ENCODE data around the gene PPP2R2D. TPM values are rescaled to one million over a fixed set of nuclear protein-coding genes. Genes with fewer than 3 reads are reported as not detected.
A peak's percentile ranks its signal among the peaks of the same experiment; 100 is the strongest.

The PPP2R2D gene
- total RNA-seq, 5 donors from 2014 or later (not counting 1 experiment from before 2014, with no cell fraction given), result 37.3 to 45.0 (median 43.0) TPM

DNA sequence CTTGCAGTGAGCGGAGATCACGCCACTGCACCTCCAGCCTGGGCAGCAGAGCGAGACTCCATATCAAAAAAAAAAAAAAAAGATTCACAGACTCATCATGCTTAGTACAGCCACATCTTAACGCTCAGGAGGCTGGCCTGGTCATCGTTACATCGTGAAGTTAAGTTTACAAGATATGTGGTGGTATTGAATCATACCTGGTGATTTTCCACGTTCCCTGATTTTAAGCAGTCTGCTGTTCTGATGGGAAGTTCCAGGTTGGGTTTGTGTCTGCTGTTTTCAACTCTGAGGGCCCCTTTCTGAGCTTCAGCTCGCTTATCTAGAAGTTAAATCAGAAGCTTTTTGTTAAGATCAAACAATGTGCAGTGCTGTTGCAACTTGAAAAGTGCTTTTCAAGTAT is 6.9 kb downstream of the PPP2R2D start:
- Mint-ChIP-seq H3K27me3 (no peaks in the 10 kb centered on the region), H3K9me3 (no peaks in the 10 kb centered on the region), H3K36me3 (peaks cover 31% of the 10 kb centered on the region), H3K4me1 (peaks cover 83 to 89% (median 89%) of the 10 kb centered on the region in 3 donors), H3K27ac (peak overlapping the region; percentile 96 to 97), H3K4me3 (peak overlapping the region; percentile 62 to 77 (median 68))
- peaks cover 59 to 78% of the 10 kb centered on the region in 2 experiments for H3K4me1 ChIP-seq (ENCODE audit: control insufficient read depth in 1 of 2, extremely low read depth in 1 of 2, insufficient read depth in 2 of 2, low read length in 2 of 2)
- H3K36me3 ChIP-seq (ENCODE audit: control insufficient read depth in 2 of 2, extremely low read depth in 1 of 2, insufficient read depth in 1 of 2, low read length in 1 of 2), result peaks cover 8 to 21% of the 10 kb centered on the region in 2 donors
- CTCF ChIA-PET, result interaction anchor here (1.1 to 1.3 kb wide), 2 partner anchors 22 to 64 kb away, joined by 3 to 4 read pairs; no protein-coding TSS in a partner anchor
- no peaks in the 10 kb centered on the region for H3K9me3 ChIP-seq
- peak in 4 of 35 experiments; percentile 25 to 63 (median 38) for DNase-seq
- peak; percentile 54 to 71 (median 60) for ATAC-seq (replicated peaks in 1 of 4)
- H3K27ac ChIP-seq (ENCODE audit: low read length), result peak overlapping the region; percentile 55
- POLR2A ChIA-PET, result interaction anchor here (0.6 to 0.9 kb wide), 2 partner anchors 73 to 426 kb away, joined by 3 read pairs; no protein-coding TSS in a partner anchor
- WGBS (ENCODE audit: insufficient coverage), result no CpG with 5 or more reads among the region's 8 CpGs
- H3K4me3 ChIP-seq (ENCODE audit: control insufficient read depth in 1 of 2, extremely low read depth in 1 of 2, low read length in 1 of 2), result peak overlapping the region; percentile 1 to 47
- no peaks in the 10 kb centered on the region for H3K27me3 ChIP-seq (replicated peaks in 1 of 2; ENCODE audit: control insufficient read depth in 2 of 2, extremely low read depth in 1 of 2, insufficient read depth in 2 of 2, low read length in 1 of 2)

DNA sequence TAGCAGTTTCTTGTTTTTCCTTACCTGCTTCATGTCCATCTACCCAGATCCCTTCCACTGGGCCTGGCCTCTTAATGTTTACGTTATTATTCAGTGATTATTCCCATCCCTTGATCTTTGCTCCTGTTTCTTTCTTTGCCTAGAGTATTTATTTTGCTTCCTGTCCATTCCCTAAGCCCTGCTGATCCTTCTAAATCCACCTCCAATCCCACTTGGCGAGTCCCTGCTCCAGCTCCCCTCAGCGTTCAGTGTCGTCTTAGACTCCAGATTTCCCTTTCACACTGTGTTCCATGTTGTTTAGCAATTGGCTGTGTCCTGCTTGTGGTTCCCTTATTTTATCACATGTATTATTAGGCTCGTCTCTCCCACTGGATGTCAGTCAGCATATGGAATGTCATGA is 7.3 kb downstream of the PPP2R2D start:
- Mint-ChIP-seq H3K36me3 (peaks cover 33% of the 10 kb centered on the region), H3K4me3 (peak overlapping the region; percentile 62 to 77 (median 68)), H3K27me3 (no peaks in the 10 kb centered on the region), H3K9me3 (no peaks in the 10 kb centered on the region), H3K4me1 (peaks cover 81 to 89% (median 88%) of the 10 kb centered on the region in 3 donors), H3K27ac (peak overlapping the region; percentile 96 to 97)
- DNase-seq, result no peak
- Histone ChIP-seq H3K4me1 (ENCODE audit: control insufficient read depth in 1 of 2, extremely low read depth in 1 of 2, insufficient read depth in 2 of 2, low read length in 2 of 2) (peaks cover 58 to 73% of the 10 kb centered on the region in 2 experiments), H3K4me3 (ENCODE audit: control insufficient read depth in 1 of 2, extremely low read depth in 1 of 2, low read length in 1 of 2) (peak overlapping the region in 1 of 2 donors; percentile 47), H3K36me3 (ENCODE audit: control insufficient read depth in 2 of 2, extremely low read depth in 1 of 2, insufficient read depth in 1 of 2, low read length in 1 of 2) (peaks cover 8 to 22% of the 10 kb centered on the region in 2 donors), H3K27me3 (replicated peaks in 1 of 2; ENCODE audit: control insufficient read depth in 2 of 2, extremely low read depth in 1 of 2, insufficient read depth in 2 of 2, low read length in 1 of 2) (no peaks in the 10 kb centered on the region), H3K27ac (ENCODE audit: low read length) (peak overlapping the region; percentile 55), H3K9me3 (no peaks in the 10 kb centered on the region)
- ChIA-PET CTCF (interaction anchor here (1.1 to 1.3 kb wide), 2 partner anchors 23 to 64 kb away, joined by 3 to 4 read pairs; no protein-coding TSS in a partner anchor), POLR2A (no interaction called here)
- 80% methylated on average over 3 of the region's 5 CpGs for WGBS (ENCODE audit: insufficient coverage)
- ATAC-seq (replicated peaks in 1 of 4), result no peak

DNA sequence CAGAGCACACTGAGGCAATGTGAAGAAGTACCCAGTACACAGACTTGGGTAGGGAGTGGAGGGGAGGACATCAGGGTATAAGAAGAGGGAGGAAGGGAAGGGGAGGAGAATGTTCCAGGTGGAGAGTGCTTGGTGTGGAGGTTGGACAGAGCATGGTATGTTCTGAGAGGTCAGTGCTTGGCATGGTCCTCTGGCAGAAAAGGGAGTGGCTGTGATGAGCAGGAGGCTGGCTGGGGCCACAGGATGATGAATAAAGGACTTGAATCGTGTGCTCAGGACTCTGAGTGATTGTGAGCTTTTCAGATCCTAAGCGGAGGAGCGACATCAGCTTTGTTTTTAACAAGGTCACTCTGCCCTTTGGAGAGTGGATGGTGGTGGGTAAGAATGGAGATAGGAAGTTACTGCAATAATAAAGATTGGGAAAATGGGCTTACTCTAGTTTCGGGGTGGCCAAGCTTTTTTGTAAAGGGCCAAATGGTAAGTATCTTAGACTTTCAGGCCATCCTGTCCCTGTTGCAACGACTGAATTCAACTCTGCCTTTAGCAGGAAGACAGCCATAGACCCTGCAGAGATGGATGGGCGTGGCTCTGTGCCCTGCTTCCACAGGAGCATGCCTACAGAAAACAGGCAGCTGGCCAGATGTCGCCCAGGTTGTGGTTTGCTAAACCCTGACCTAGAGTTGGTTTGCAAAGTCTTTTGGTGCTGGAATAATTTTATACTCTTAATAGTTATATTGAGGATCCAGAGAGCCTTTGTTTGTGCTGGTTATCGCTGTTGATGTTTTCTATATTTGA is 8.4 kb downstream of the PPP2R2D start:
- H3K9me3 Mint-ChIP-seq, result no peaks in the 10 kb centered on the region
- ATAC-seq (replicated peaks in 1 of 4) (peak in 1 of 4 experiments; percentile 38), DNase-seq (no peak)
- Histone ChIP-seq H3K27ac (ENCODE audit: low read length) (peak overlapping the region; percentile 55), H3K4me1 (ENCODE audit: control insufficient read depth in 1 of 2, extremely low read depth in 1 of 2, insufficient read depth in 2 of 2, low read length in 2 of 2) (peaks cover 58 to 74% of the 10 kb centered on the region in 2 experiments), H3K9me3 (no peaks in the 10 kb centered on the region), H3K36me3 (ENCODE audit: control insufficient read depth in 2 of 2, extremely low read depth in 1 of 2, insufficient read depth in 1 of 2, low read length in 1 of 2) (peaks cover 6 to 22% of the 10 kb centered on the region in 2 donors), H3K4me3 (ENCODE audit: control insufficient read depth in 1 of 2, extremely low read depth in 1 of 2, low read length in 1 of 2) (peak overlapping the region in 1 of 2 donors; percentile 47), H3K27me3 (replicated peaks in 1 of 2; ENCODE audit: control insufficient read depth in 2 of 2, extremely low read depth in 1 of 2, insufficient read depth in 2 of 2, low read length in 1 of 2) (no peaks in the 10 kb centered on the region)
- CTCF ChIA-PET, result interaction anchor here in 1 of 2 donors (1.3 kb wide), 1 partner anchor 24 kb away, joined by 4 read pairs; no protein-coding TSS in a partner anchor
- peak overlapping the region; percentile 15 to 77 (median 37) for H3K4me3 Mint-ChIP-seq
- no peaks in the 10 kb centered on the region for H3K27me3 Mint-ChIP-seq
- H3K4me1 Mint-ChIP-seq, result peaks cover 81 to 91% (median 90%) of the 10 kb centered on the region in 3 donors
- peaks cover 36% of the 10 kb centered on the region for H3K36me3 Mint-ChIP-seq
- 72% methylated on average over 6 of the region's 8 CpGs for WGBS (ENCODE audit: insufficient coverage)
- POLR2A ChIA-PET, result no interaction called here
- peak overlapping the region; percentile 96 to 97 for H3K27ac Mint-ChIP-seq

DNA sequence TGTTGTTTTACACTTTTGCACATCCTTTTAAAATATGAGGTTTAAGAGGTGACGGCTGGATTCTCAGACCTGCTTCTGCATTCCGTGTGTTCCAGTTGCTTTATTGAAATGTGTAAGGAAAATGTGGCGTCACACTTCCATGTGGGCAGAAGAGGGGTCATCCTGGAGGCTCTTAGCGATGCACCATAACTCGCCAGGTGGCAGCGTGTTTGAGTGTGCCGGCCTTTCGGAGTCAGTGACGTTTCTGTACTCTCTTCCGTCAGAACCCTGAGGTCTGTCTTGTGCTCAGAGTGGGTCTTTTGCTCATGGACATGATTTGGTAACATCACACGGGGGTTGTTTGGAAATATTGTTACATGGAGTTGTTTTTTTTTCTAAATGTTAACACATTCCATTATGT is 9.1 kb downstream of the PPP2R2D start:
- peaks cover 36% of the 10 kb centered on the region for H3K36me3 Mint-ChIP-seq

DNA sequence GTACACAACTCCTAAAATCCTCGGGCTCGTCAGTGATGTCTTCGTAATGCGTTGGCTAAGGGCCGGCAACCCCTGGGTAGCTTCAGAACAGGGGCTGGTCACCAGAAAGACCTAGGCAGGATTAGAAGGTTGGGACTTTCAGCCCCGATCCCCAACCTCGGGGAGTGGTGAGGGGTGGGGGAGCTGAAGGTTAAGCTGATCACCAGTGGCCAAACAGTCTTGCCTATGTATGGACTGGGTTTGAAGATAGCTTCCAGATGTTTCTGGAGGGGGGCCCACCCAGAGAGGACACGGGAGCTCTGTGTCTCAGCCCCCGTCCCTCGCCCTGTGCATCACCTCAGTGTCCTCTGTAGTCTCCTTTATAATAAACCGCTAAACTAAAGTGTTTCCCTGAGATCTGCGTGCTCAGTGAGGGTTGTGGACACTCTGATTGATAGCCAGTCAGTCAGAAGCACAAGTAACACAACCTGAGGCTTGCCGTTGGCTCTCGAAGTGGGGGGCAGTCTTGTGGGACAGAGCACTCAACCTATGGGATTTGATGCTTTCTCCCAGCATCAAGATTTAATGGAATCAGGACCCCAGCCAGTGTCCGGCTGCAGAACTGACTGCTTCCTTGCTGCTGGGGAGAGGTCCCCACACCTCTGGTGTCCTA is 10.0 kb downstream of the PPP2R2D start:
- Histone ChIP-seq H3K27me3 (replicated peaks in 1 of 2; ENCODE audit: control insufficient read depth in 2 of 2, extremely low read depth in 1 of 2, insufficient read depth in 2 of 2, low read length in 1 of 2) (no peaks in the 10 kb centered on the region), H3K4me1 (ENCODE audit: control insufficient read depth in 1 of 2, extremely low read depth in 1 of 2, insufficient read depth in 2 of 2, low read length in 2 of 2) (peaks cover 43 to 63% of the 10 kb centered on the region in 2 experiments), H3K36me3 (ENCODE audit: control insufficient read depth in 2 of 2, extremely low read depth in 1 of 2, insufficient read depth in 1 of 2, low read length in 1 of 2) (peaks cover 6 to 16% of the 10 kb centered on the region in 2 donors), H3K9me3 (no peaks in the 10 kb centered on the region), H3K4me3 (ENCODE audit: control insufficient read depth in 1 of 2, extremely low read depth in 1 of 2, low read length in 1 of 2) (no peak overlapping the region), H3K27ac (ENCODE audit: low read length) (no peak overlapping the region)
- H3K4me1 Mint-ChIP-seq, result peaks cover 75 to 88% (median 86%) of the 10 kb centered on the region in 3 donors
- H3K4me3 Mint-ChIP-seq, result peak overlapping the region in 1 of 3 donors; percentile 77
- CTCF ChIA-PET, result no interaction called here
- H3K27me3 Mint-ChIP-seq, result no peaks in the 10 kb centered on the region
- peaks cover 36% of the 10 kb centered on the region for H3K36me3 Mint-ChIP-seq
- no peaks in the 10 kb centered on the region for H3K9me3 Mint-ChIP-seq
- peak overlapping the region; percentile 16 to 75 for H3K27ac Mint-ChIP-seq
- POLR2A ChIA-PET, result interaction anchor here in 1 of 2 donors (0.8 kb wide), 1 partner anchor 12 kb away, joined by 8 read pairs; no protein-coding TSS in a partner anchor
- no peak for ATAC-seq (replicated peaks in 1 of 4)
- DNase-seq, result no peak
- WGBS (ENCODE audit: insufficient coverage), result 91% methylated on average over 11 of the region's 15 CpGs

More for the DNA sequence above, 9.1 kb downstream of the PPP2R2D start:
- ChIA-PET CTCF (no interaction called here), POLR2A (no interaction called here)
- H3K27me3 ChIP-seq (replicated peaks in 1 of 2; ENCODE audit: control insufficient read depth in 2 of 2, extremely low read depth in 1 of 2, insufficient read depth in 2 of 2, low read length in 1 of 2), result no peaks in the 10 kb centered on the region
- WGBS (ENCODE audit: insufficient coverage), result 96% methylated on average over 10 of the region's 11 CpGs
- Mint-ChIP-seq H3K9me3 (no peaks in the 10 kb centered on the region), H3K27me3 (no peaks in the 10 kb centered on the region), H3K27ac (peak overlapping the region; percentile 73 to 75), H3K4me1 (peaks cover 78 to 90% (median 88%) of the 10 kb centered on the region in 3 donors), H3K4me3 (peak overlapping the region in 1 of 3 donors; percentile 77)
- peaks cover 52 to 67% of the 10 kb centered on the region in 2 experiments for H3K4me1 ChIP-seq (ENCODE audit: control insufficient read depth in 1 of 2, extremely low read depth in 1 of 2, insufficient read depth in 2 of 2, low read length in 2 of 2)
- H3K4me3 ChIP-seq (ENCODE audit: control insufficient read depth in 1 of 2, extremely low read depth in 1 of 2, low read length in 1 of 2), result no peak overlapping the region
- H3K9me3 ChIP-seq, result no peaks in the 10 kb centered on the region
- ATAC-seq (replicated peaks in 1 of 4), result no peak
- peaks cover 6 to 22% of the 10 kb centered on the region in 2 donors for H3K36me3 ChIP-seq (ENCODE audit: control insufficient read depth in 2 of 2, extremely low read depth in 1 of 2, insufficient read depth in 1 of 2, low read length in 1 of 2)
- H3K27ac ChIP-seq (ENCODE audit: low read length), result no peak overlapping the region
- DNase-seq, result no peak

DNA sequence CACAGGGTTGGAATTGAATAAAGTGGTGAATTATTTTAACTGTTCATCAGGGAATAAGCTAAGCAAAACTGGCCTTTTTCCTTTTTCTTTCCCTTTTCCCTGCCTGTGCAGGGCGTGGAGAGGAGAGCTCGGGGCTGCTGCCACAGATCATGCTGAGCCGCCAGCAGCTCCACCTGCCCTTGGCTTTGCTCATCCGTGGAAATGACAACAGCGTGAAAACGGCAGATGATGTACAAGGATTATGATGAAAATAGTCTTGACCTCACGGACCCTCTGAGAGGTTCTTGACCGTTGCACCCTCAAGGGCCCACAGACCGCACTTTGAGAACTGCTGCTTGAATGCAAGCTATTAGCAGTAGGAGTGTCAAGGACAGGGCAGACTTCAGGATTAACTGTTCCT is 10.6 kb downstream of the PPP2R2D start:
- H3K9me3 Mint-ChIP-seq, result no peaks in the 10 kb centered on the region
- no peak overlapping the region for H3K4me3 Mint-ChIP-seq
- Histone ChIP-seq H3K27me3 (replicated peaks in 1 of 2; ENCODE audit: control insufficient read depth in 2 of 2, extremely low read depth in 1 of 2, insufficient read depth in 2 of 2, low read length in 1 of 2) (no peaks in the 10 kb centered on the region), H3K27ac (ENCODE audit: low read length) (no peak overlapping the region), H3K4me1 (ENCODE audit: control insufficient read depth in 1 of 2, extremely low read depth in 1 of 2, insufficient read depth in 2 of 2, low read length in 2 of 2) (peaks cover 36 to 61% of the 10 kb centered on the region in 2 experiments), H3K4me3 (ENCODE audit: control insufficient read depth in 1 of 2, extremely low read depth in 1 of 2, low read length in 1 of 2) (no peak overlapping the region), H3K9me3 (no peaks in the 10 kb centered on the region), H3K36me3 (ENCODE audit: control insufficient read depth in 2 of 2, extremely low read depth in 1 of 2, insufficient read depth in 1 of 2, low read length in 1 of 2) (peaks cover 6 to 14% of the 10 kb centered on the region in 2 donors)
- WGBS (ENCODE audit: insufficient coverage), result 86% methylated on average over 9 of the region's 9 CpGs
- no peak for ATAC-seq (replicated peaks in 1 of 4)
- ChIA-PET CTCF (no interaction called here), POLR2A (interaction anchor here in 1 of 2 donors (0.8 kb wide), 1 partner anchor 11 kb away, joined by 8 read pairs; no protein-coding TSS in a partner anchor)
- peaks cover 75 to 86% (median 85%) of the 10 kb centered on the region in 3 donors for H3K4me1 Mint-ChIP-seq
- DNase-seq, result no peak
- no peaks in the 10 kb centered on the region for H3K27me3 Mint-ChIP-seq
- peaks cover 30% of the 10 kb centered on the region for H3K36me3 Mint-ChIP-seq
- peak overlapping the region; percentile 16 to 52 for H3K27ac Mint-ChIP-seq

Measured in T-cell (primary cell).